ENCODE results near the gene SLC26A4.
"Not testable (repeated sequence)": the region's sequence is repeated elsewhere in the genome, so short reads cannot be mapped to it uniquely, and the experiment has no call there.

SLC26A4 gene

GRCh38 chr7:107660381-107661080 lies at the start of gene SLC26A4:
TSS of gene SLC26A4 (plus strand) at chr7:107660828. CDS start at chr7:107661642, 814 bp downstream.
- DNase-seq (ENCODE audit: low read depth in 2 of 2): peak in 1 of 2 donors; percentile 38

GRCh38 chr7:107613439-107613838 lies 47.2 kb upstream of the SLC26A4 start:
- DNase-seq (ENCODE audit: low read depth in 2 of 2): no peak

- DNase-seq (ENCODE audit: low read depth in 2 of 2): no peak
Measured at GRCh38 chr7:107613948-107614347, 46.7 kb upstream of the SLC26A4 start.

- DNase-seq (ENCODE audit: low read depth in 2 of 2): no peak
Measured at GRCh38 chr7:107614425-107614824, 46.2 kb upstream of the SLC26A4 start.

- DNase-seq (ENCODE audit: low read depth in 2 of 2): no peak
Measured at GRCh38 chr7:107615910-107616680, 44.5 kb upstream of the SLC26A4 start.

GRCh38 chr7:107622429-107622828 lies 38.2 kb upstream of the SLC26A4 start:
- DNase-seq (ENCODE audit: low read depth in 2 of 2): no peak

GRCh38 chr7:107622894-107623293 lies 37.7 kb upstream of the SLC26A4 start:
- DNase-seq (ENCODE audit: low read depth in 2 of 2): no peak

- no peak for DNase-seq (ENCODE audit: low read depth in 2 of 2)
Measured at GRCh38 chr7:107627002-107627401, 33.6 kb upstream of the SLC26A4 start.

- no peak for DNase-seq (ENCODE audit: low read depth in 2 of 2)
Measured at GRCh38 chr7:107628461-107629064, 32.1 kb upstream of the SLC26A4 start.

GRCh38 chr7:107630342-107630741 lies 30.3 kb upstream of the SLC26A4 start:
- no peak for DNase-seq (ENCODE audit: low read depth in 2 of 2)

- DNase-seq (ENCODE audit: low read depth in 2 of 2): no peak
Measured at GRCh38 chr7:107631588-107632491, 28.8 kb upstream of the SLC26A4 start.

GRCh38 chr7:107632492-107632865 lies 28.1 kb upstream of the SLC26A4 start:
- no peak for DNase-seq (ENCODE audit: low read depth in 2 of 2)

- DNase-seq (ENCODE audit: low read depth in 2 of 2): no peak
Measured at GRCh38 chr7:107638594-107638993, 22.0 kb upstream of the SLC26A4 start.

GRCh38 chr7:107639070-107639469 lies 21.6 kb upstream of the SLC26A4 start:
- not testable (repeated sequence) for DNase-seq (ENCODE audit: low read depth in 2 of 2)

GRCh38 chr7:107641676-107642075 lies 19.0 kb upstream of the SLC26A4 start:
- no peak for DNase-seq (ENCODE audit: low read depth in 2 of 2)

GRCh38 chr7:107642501-107642900 lies 18.1 kb upstream of the SLC26A4 start:
- DNase-seq (ENCODE audit: low read depth in 2 of 2): no peak

- no peak for DNase-seq (ENCODE audit: low read depth in 2 of 2)
Measured at GRCh38 chr7:107643407-107643806, 17.2 kb upstream of the SLC26A4 start.

GRCh38 chr7:107643938-107644308 lies 16.7 kb upstream of the SLC26A4 start:
- no peak for DNase-seq (ENCODE audit: low read depth in 2 of 2)

- no peak for DNase-seq (ENCODE audit: low read depth in 2 of 2)
Measured at GRCh38 chr7:107644309-107644974, 16.2 kb upstream of the SLC26A4 start.

- no peak for DNase-seq (ENCODE audit: low read depth in 2 of 2)
Measured at GRCh38 chr7:107652642-107653041, 8.0 kb upstream of the SLC26A4 start.

- DNase-seq (ENCODE audit: low read depth in 2 of 2): no peak
Measured at GRCh38 chr7:107658467-107658866, 2.2 kb upstream of the SLC26A4 start.

Measured in stimulated activated CD4-positive, alpha-beta T cell treated with anti-CD3 and anti-CD28 coated beads, Interleukin-4, amount 100 ng/mL, for 48 hours (primary cell).